ENCODE measurements around the gene NR1D2. TPM values are rescaled to one million over a fixed set of nuclear protein-coding genes. Genes with fewer than 3 reads are reported as not detected.
A peak's percentile ranks its signal among the peaks of the same experiment; 100 is the strongest.
"Not testable (repeated sequence)": the region's sequence is repeated elsewhere in the genome, so short reads cannot be mapped to it uniquely, and the experiment has no call there.

Gene NR1D2
- total RNA-seq, 1 experiment from 2014 or later, result 8.7 TPM

GRCh38 chr3:23916886-23917678 lies 28.0 kb upstream of the NR1D2 start, which contains the start of the genes NKIRAS1 and RPL15:
Gene NKIRAS1, minus strand, starts transcription at chr3:23916990. Its CDS starts 6,086 bp downstream, at chr3:23910904.
Gene RPL15, plus strand, starts transcription at chr3:23917132. Its CDS starts 728 bp downstream, at chr3:23917860.
- H3K36me3 ChIP-seq (ENCODE audit: insufficient read depth, low read length, poor library complexity, severe bottlenecking), result peaks cover 38% of the 10 kb centered on the region
- intact Hi-C loops (cut with micrococcal nuclease; ENCODE audit: unreplicated experiment), result loop anchor here (2.0 to 10.0 kb wide), 2 partner anchors 74 to 318 kb away; no protein-coding TSS in a partner anchor
- peak within 1 kb of the TSS; percentile 92 for H3K27ac ChIP-seq (ENCODE audit: low read depth, low read length, poor library complexity, severe bottlenecking)
- peak; percentile 99 for DNase-seq (ENCODE audit: low spot score)
- peak within 1 kb of the TSS; percentile 87 for H3K4me3 ChIP-seq (ENCODE audit: low read depth, low read length, poor library complexity, severe bottlenecking)
- H3K9me3 ChIP-seq (ENCODE audit: low read depth, low read length, poor library complexity, severe bottlenecking), result no peaks in the 10 kb centered on the region
- H3K27me3 ChIP-seq (replicated peaks; ENCODE audit: insufficient read depth, low read depth, low read length, poor library complexity), result no peaks in the 10 kb centered on the region
- TF ChIP-seq, protein P1, sequence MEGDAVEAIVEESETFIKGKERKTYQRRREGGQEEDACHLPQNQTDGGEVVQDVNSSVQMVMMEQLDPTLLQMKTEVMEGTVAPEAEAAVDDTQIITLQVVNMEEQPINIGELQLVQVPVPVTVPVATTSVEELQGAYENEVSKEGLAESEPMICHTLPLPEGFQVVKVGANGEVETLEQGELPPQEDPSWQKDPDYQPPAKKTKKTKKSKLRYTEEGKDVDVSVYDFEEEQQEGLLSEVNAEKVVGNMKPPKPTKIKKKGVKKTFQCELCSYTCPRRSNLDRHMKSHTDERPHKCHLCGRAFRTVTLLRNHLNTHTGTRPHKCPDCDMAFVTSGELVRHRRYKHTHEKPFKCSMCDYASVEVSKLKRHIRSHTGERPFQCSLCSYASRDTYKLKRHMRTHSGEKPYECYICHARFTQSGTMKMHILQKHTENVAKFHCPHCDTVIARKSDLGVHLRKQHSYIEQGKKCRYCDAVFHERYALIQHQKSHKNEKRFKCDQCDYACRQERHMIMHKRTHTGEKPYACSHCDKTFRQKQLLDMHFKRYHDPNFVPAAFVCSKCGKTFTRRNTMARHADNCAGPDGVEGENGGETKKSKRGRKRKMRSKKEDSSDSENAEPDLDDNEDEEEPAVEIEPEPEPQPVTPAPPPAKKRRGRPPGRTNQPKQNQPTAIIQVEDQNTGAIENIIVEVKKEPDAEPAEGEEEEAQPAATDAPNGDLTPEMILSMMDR (conservative IDR thresholded peaks at IDR 0.05; ENCODE audit: low read depth, low read length), result peak; percentile 30; the same call in 1 of the 2 replicates
- TF ChIP-seq EZH2 (IDR thresholded peaks at IDR 0.05; ENCODE audit: borderline replicate concordance, low read depth, low read length, poor library complexity, severe bottlenecking), result no peak
- ChIA-PET CTCF (interaction anchor here (0.6 to 1.2 kb wide), 2 partner anchors 29 to 303 kb away, joined by 3 read pairs; no protein-coding TSS in a partner anchor), POLR2A (ENCODE audit: low non-redundant PET) (interaction anchor here (0.5 to 1.0 kb wide), 10 partner anchors 11 to 1539 kb away, joined by 3 to 20 read pairs (median 4); no protein-coding TSS in a partner anchor)
- no TSS peak for BruUV-seq (replicated peaks)
- H3K4me1 ChIP-seq (ENCODE audit: insufficient read depth, low read length, poor library complexity, severe bottlenecking), result peaks cover 10% of the 10 kb centered on the region

DNA sequence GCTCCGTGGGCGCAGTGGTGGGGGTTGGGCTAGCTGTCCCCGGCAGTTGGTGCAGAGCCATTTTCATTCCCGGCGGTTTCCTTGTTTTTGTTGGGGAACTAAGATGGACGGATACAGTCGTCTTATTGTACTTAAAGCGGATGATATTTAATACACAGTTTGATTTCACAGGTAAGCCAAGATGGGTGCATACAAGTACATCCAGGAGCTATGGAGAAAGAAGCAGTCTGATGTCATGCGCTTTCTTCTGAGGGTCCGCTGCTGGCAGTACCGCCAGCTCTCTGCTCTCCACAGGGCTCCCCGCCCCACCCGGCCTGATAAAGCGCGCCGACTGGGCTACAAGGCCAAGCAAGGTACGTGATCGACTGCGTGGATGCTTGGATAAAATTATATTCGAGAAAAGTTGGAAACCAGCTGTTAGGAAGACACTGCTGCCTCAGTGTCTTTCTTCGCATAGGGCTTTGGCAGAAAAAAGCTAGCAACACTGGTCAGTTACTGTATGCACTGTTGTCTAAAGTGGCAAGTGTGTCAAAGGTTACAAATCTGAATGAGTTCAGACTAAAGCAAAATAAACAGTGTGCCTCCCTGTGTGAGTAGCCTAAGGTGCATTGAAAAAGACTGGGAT lies 27.3 kb upstream of the NR1D2 start:
- ChIA-PET POLR2A (ENCODE audit: low non-redundant PET) (interaction anchor here (0.5 to 0.6 kb wide), 2 partner anchors 342 to 534 kb away, joined by 3 to 7 read pairs; no protein-coding TSS in a partner anchor), CTCF (interaction anchor here (0.6 kb wide), 1 partner anchor 154 kb away, joined by 3 read pairs; no protein-coding TSS in a partner anchor)
- DNase-seq (ENCODE audit: low spot score), result peak; percentile 69
- H3K27me3 ChIP-seq (replicated peaks; ENCODE audit: insufficient read depth, low read depth, low read length, poor library complexity); BruUV-seq (replicated peaks); H3K4me1 ChIP-seq (ENCODE audit: insufficient read depth, low read length, poor library complexity, severe bottlenecking); H3K9me3 ChIP-seq (ENCODE audit: low read depth, low read length, poor library complexity, severe bottlenecking): not testable (repeated sequence)
- Histone ChIP-seq H3K4me3 (ENCODE audit: low read depth, low read length, poor library complexity, severe bottlenecking) (peak overlapping the region; percentile 87), H3K27ac (ENCODE audit: low read depth, low read length, poor library complexity, severe bottlenecking) (peak overlapping the region; percentile 92), H3K36me3 (ENCODE audit: insufficient read depth, low read length, poor library complexity, severe bottlenecking) (peaks cover 38% of the 10 kb centered on the region)
- intact Hi-C loops (cut with micrococcal nuclease; ENCODE audit: unreplicated experiment), result loop anchor here (2.0 to 10.0 kb wide), 2 partner anchors 73 to 317 kb away; no protein-coding TSS in a partner anchor

GRCh38 chr3:23918331-23918730 lies 26.8 kb upstream of the NR1D2 start:
- H3K9me3 ChIP-seq (ENCODE audit: low read depth, low read length, poor library complexity, severe bottlenecking); POLR2A ChIA-PET (ENCODE audit: low non-redundant PET); DNase-seq (ENCODE audit: low spot score); H3K4me1 ChIP-seq (ENCODE audit: insufficient read depth, low read length, poor library complexity, severe bottlenecking); H3K27me3 ChIP-seq (replicated peaks; ENCODE audit: insufficient read depth, low read depth, low read length, poor library complexity); BruUV-seq (replicated peaks): not testable (repeated sequence)
- peak overlapping the region; percentile 87 for H3K4me3 ChIP-seq (ENCODE audit: low read depth, low read length, poor library complexity, severe bottlenecking)
- CTCF ChIA-PET, result interaction anchor here (0.6 kb wide), 1 partner anchor 155 kb away, joined by 3 read pairs; no protein-coding TSS in a partner anchor
- intact Hi-C loops (cut with micrococcal nuclease; ENCODE audit: unreplicated experiment), result loop anchor here (10.0 kb wide), 1 partner anchor 316 kb away; no protein-coding TSS in a partner anchor
- H3K36me3 ChIP-seq (ENCODE audit: insufficient read depth, low read length, poor library complexity, severe bottlenecking), result peaks cover 38% of the 10 kb centered on the region
- H3K27ac ChIP-seq (ENCODE audit: low read depth, low read length, poor library complexity, severe bottlenecking), result peak overlapping the region; percentile 92

DNA sequence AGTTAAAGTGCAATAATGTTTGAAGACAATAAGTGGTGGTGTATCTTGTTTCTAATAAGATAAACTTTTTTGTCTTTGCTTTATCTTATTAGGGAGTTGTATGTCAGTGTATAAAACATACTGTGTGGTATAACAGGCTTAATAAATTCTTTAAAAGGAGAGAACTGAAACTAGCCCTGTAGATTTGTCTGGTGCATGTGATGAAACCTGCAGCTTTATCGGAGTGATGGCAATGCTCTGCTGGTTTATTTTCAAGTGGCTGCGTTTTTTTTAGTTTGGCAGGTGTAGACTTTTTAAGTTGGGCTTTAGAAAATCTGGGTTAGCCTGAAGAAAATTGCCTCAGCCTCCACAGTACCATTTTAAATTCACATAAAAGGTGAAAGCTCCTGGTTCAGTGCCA lies 25.5 kb upstream of the NR1D2 start:
- intact Hi-C loops (cut with micrococcal nuclease; ENCODE audit: unreplicated experiment), result loop anchor here (10.0 kb wide), 1 partner anchor 315 kb away; no protein-coding TSS in a partner anchor
- ChIA-PET POLR2A (ENCODE audit: low non-redundant PET) (no interaction called here), CTCF (no interaction called here)
- Histone ChIP-seq H3K27me3 (replicated peaks; ENCODE audit: insufficient read depth, low read depth, low read length, poor library complexity) (no peaks in the 10 kb centered on the region), H3K4me3 (ENCODE audit: low read depth, low read length, poor library complexity, severe bottlenecking) (peak overlapping the region; percentile 9), H3K36me3 (ENCODE audit: insufficient read depth, low read length, poor library complexity, severe bottlenecking) (peaks cover 38% of the 10 kb centered on the region), H3K9me3 (ENCODE audit: low read depth, low read length, poor library complexity, severe bottlenecking) (no peaks in the 10 kb centered on the region), H3K4me1 (ENCODE audit: insufficient read depth, low read length, poor library complexity, severe bottlenecking) (peaks cover 6% of the 10 kb centered on the region), H3K27ac (ENCODE audit: low read depth, low read length, poor library complexity, severe bottlenecking) (no peak overlapping the region)
- BruUV-seq (replicated peaks), result no TSS peak
- TF ChIP-seq, protein P1 (conservative IDR thresholded peaks at IDR 0.05; ENCODE audit: low read depth, low read length), result no peak
- TF ChIP-seq EZH2 (IDR thresholded peaks at IDR 0.05; ENCODE audit: borderline replicate concordance, low read depth, low read length, poor library complexity, severe bottlenecking), result no peak
- no peak for DNase-seq (ENCODE audit: low spot score)

Measured in A673 (cell line).